IPS-NIHi11 (cell line): ENCODE results near the gene AHSG.
A peak's percentile ranks its signal among the peaks of the same experiment; 100 is the strongest.

Source experiments
- DNase-seq: peaks from one replicate; pipeline ENCODE4 v3.0.0; 2012; ENCODE audit warnings: mixed read lengths, low spot score

AHSG gene

GRCh38 chr3:186592682-186593081, 20.2 kb upstream of the AHSG start:
- no peak for DNase-seq

DNA sequence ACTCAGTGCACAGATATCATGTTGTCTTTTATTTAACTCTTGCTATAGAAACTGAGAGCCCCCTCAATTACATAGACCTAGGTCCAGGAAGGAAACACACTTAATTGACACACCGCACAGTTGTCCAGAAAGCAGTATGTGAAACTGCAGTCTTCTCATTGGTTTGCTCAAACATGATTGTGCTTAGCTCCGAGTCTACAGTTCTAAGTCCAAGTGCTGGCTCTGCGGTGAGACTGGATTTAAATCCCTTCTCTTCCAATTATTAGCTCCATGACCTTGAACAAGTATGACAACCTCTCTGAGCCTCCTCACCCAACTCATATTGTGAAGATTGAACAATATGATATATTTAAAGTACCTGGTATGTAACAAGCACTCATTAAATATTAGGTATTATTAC, 19.0 kb upstream of the AHSG start:
- no peak for DNase-seq

- no peak for DNase-seq
Observed at GRCh38 chr3:186594591-186595113, 18.2 kb upstream of the AHSG start.

DNA sequence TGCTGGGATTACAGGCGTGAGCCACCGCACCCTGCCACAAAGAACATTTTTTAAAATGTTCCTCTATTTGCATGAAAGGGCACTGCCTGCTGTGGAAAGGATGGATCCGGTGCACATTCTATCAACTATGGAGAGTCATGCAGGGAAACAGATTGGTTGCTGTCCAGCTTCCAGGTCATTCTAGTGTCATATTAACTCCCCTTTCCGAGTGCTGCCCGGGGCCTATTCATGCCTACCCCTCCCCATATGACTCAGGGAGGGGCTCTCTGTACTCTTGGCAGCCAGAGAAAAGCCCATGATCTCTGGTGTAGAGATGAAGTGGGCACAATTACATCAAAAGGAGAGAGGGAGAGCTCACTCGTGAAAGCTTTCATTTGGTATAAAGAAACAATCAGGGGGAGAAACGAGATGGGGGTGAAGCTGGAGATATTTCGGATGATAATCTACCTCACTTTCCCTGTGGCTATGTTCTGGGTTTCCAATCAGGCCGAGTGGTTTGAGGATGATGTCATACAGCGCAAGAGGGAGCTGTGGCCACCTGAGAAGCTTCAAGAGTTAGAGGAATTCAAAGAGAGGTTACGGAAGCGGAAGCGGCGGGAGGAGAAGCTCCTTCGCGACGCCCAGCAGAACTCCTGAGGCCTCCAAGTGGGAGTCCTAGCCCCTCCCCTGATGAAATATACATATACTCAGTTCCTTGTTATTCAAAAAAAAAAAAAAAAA, 16.1 kb upstream of the AHSG start:
- no peak for DNase-seq

- peak; percentile 21 for DNase-seq
Observed at GRCh38 chr3:186598108-186598784, 14.6 kb upstream of the AHSG start.

DNA sequence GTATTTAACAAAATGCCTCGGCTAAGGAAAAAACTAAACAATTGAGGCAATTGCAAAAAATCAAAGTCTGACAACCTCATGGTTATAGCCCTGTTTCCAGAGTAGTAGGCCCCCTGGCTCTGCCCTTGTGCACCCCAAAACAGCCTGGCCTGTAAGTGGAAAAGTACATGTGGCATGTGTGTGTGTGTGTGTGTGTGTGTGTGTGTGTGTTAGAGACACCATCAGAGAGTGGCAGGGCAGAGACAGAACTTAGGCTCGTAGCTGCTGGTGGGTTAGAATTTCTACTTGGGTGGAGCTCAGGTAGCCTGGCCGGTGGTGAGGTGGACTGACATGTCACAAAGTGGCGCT, 14.1 kb upstream of the AHSG start:
- no peak for DNase-seq

DNA sequence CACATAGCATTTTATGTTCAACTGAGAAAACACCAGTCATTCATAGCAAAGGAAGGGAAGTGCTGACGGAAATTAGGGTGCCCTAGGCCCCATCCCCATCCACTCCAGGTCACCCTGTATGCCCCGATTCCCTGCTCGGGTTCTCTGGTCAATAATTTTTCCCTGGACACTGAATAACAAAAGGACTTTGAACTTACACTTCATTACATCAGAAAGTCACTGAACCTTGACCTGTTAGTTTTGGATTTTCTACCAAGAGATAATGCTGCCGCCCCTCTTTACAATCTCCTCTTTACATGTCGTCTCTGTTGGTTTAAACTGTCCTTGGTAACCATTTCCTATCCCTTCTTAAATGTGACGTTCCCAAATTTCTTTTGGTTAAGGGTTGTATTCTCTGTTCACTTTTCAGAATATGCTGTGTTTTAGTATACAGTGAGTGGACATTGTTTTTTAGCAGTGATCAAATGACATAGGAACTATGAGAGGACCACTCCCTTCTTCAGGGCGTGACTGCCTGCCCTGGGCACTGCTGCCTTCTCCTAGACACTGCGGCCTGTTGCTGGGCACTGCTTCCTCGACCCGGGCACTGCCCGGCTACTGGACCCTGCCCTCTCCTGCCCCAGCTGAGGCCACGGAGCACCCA, 13.6 kb upstream of the AHSG start:
- no peak for DNase-seq

GRCh38 chr3:186599785-186600166, 13.1 kb upstream of the AHSG start:
- no peak for DNase-seq

GRCh38 chr3:186600896-186601295, 12.0 kb upstream of the AHSG start:
- no peak for DNase-seq

DNA sequence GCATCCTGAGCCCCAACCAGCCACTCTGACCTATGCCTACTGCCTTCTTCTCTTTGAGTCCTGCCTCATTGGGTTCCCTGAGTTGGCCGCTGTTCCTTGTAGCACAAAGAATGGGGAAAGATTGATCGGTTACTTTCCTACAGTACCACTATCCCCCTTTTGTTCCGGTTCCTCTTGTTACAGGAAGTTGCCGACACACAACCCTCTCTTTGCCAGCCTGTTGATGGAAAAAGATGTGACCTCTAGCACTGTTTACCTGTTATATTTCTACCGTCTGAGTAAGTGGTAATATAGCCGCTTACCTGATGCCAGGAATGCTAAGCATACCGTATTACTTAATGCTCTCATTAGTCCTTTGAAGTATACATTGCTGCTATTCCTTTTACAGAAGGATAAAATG, 9.7 kb upstream of the AHSG start:
- DNase-seq: no peak

GRCh38 chr3:186605078-186605477, 7.8 kb upstream of the AHSG start:
- DNase-seq: no peak

DNA sequence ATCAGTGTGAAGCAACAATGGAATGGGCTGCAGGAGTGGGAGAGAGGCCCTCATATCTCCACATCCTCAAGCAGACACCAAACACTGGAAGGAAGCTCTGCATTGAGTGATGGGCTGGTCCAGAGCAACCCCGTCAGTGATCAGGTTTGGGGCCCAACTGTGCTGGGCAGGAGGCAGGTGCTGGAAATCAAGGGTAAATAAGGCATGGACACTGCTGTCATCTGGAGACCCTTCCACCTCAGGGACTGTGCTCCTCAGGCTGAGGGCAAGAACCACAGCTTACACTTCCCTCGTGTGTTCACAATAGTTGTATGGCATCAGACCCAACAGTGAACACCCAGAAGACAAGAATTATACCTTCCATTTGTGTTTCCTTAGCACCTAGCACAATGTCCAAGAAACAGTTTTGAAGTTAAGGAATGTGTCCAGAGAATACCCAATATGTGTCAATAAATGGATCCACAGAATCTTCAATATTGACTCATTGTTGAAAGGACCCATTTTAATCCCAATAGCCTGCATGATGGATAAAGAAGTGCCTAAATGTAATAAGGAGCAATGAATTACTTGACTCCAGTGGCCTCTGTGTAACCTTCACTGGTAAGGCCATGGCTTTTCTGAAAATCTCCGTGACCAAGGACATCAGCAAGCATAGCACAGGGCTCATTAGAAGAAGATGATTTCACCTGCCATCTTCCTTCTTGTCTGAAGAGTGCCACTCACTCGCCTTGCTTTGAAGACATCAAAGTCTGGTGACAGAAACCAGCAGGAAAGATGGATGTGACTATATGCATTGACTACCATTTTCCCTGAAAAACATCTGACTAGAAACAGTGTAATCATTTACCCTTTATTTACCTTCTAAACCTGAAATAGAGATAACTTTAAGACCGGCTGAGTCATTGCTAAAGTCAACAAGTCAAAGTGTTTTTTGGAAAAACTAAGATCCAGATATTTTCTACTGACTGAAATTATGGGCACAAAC, 7.0 kb upstream of the AHSG start:
- no peak for DNase-seq

DNA sequence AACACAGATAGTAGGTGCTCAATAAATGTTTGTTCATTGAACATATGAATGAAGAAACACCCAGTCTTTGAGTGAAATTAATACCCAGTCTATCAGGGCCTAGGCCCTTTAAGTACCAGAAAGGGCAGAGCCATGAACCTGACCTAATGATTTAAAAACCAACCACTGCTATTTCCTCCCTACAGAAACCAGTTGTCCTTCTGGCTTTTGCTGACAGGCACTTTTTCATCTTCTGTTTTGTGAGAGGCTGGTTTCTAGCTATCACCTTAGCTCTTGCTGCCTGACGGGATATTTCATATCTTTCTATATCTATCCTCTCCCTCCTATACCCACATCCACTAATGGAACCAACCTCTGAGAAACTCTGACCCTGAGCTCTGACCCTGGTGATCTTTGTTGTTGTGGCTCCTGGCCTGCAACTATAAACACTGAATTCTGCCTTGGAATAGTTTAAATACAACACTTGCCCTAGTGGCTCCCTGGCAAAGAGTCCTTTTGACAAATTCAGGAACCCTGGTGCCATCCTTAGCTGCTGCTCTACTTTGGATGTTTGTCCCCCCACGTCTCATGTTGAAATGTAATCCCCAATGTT, 4.1 kb upstream of the AHSG start:
- DNase-seq: no peak

DNA sequence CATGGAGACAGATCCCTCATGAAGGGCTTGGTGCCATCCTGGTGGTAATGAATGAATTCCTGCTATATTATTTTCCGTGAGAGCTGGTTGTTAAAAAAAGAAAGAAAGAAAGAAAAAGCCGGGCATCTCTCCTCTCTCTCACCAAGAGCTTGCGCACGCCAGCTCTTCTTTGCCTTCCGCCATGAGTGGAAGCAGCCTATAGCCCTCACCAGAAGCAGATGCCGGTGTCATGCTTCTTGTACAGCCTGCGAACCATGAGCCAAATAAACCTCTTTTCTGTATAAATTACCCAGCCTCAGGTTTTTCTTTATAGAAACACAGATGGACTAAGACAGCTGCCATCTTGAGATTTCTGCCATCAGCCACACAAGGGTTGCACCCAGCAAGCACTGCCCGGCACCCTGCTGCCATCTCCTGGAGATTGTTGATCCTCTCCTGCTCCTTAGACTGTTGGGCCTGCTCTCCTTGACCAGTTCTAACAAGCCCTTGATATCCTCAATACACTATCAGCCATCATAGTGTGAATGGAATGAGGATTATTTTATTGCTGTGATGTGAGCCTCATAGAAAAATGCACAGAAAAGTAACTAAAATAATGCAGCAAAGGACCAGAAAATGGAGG, 3.5 kb upstream of the AHSG start:
- no peak for DNase-seq

DNA sequence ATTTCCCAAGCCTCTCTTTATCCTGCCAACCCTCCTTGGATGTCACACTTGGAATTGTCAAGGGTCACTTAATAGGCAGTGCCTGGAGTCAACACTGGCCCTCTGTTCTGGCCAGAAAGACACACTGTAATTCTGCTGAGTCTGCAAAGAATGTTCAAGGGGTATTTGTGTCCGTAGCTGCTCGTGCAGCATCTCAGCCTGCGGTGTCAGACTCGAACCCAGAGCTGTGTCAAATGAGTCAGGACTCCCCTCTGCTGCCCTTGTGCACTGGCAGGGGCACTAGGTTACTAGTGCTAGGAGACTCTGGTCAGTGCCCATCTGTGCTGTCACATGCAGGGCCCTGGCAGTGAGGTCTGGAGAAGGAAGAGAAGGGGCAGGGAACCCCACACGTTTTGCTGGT, 795 bp upstream of the AHSG start:
- DNase-seq: no peak

DNA sequence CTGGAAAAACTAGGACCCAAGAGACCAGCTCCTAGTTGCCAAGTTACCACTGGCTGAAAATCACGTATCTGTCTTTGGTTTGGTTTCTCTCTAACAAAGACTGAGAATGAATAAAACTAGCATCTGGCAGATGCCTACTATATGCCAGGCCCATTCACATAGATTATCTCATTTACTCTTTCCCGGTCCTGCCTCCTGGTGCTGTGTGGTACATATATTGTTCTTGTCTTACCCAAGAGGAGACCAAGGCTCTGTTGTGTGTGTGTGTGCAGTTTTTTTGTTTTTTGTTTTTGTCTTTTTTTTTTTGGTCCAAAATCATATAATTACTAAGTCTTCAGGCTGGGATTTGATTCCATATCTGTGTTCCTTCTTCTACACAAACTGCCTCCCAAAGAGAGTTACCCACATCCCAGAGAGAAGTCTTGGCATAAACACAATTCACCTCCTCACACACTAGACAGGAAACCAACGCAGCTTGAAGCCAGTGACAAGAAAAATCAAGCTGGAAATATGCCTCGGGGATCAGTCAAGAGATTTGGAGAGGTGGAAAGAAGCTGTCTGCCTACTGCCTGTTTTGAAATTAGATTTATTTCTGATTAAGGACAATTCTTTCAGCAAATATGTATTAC, 891 bp downstream of the AHSG start:
- DNase-seq: no peak

DNA sequence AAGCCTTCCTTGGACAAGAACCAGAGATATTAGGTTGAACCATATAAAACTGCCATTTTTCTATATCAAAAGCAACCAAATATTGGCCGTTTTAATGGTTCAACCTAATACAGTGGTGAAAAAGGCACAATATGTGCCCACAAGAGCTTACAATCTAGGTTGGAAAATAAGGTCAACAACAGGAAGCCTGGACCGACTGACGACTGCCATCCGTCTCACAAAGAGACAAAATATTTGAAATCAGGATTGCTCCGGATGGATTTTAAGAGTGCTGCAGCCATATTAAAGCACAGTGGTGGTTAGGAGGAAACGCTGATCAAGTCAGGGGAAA, 1.4 kb downstream of the AHSG start:
- DNase-seq: no peak

GRCh38 chr3:186614597-186615483, 2.0 kb downstream of the AHSG start:
- DNase-seq: peak; percentile 92

DNA sequence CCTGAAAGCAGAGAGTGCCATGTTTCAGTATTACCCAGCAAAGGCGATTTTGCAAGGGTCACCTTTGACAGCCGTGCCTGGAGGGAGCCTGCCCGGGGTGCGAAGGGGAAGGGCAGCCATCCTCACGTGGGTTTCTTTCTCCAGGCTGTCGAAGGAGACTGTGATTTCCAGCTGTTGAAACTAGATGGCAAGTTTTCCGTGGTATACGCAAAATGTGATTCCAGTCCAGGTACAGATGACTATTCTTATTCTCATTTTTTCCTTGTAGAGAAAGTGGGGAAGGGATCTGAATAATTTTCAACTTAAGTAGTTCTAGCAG, 3.4 kb downstream of the AHSG start:
- DNase-seq: no peak
